ENCODE data around the gene PGD. TPM values are rescaled to one million over a fixed set of nuclear protein-coding genes. Genes with fewer than 3 reads are reported as not detected.
"Not testable (repeated sequence)": the region's sequence is repeated elsewhere in the genome, so short reads cannot be mapped to it uniquely, and the experiment has no call there.

The PGD gene
- total RNA-seq, 1 donor from 2014 or later: 63.9 TPM

- no peak for DNase-seq
Measured at GRCh38 chr1:10437052-10437451, 38.2 kb downstream of the PGD start.

- no peak for DNase-seq
Measured at GRCh38 chr1:10438677-10439163, 39.9 kb downstream of the PGD start.

GRCh38 chr1:10440305-10440704, 41.4 kb downstream of the PGD start:
- no peak for DNase-seq

GRCh38 chr1:10440794-10441193, 41.9 kb downstream of the PGD start:
- DNase-seq: no peak

DNA sequence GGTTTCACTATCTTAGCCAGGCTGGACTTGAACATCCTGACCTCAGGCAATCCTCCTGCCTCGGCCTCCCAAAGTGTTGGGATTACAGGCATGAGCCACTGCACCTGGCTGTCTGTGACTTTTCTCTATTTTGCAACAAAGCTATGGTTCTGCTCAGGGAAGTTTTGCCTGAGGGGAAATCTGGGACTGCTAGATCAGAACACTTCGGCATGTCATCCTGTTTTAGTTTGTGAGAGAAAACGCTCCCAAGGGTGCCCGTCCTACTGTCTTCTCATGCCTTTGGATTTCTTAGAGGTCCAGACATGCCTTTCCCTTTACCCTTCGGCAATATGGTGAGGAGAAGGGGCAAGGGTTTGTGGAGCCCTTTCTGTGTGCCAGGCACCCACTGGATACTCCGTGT, 45.4 kb downstream of the PGD start:
- no peak for DNase-seq

DNA sequence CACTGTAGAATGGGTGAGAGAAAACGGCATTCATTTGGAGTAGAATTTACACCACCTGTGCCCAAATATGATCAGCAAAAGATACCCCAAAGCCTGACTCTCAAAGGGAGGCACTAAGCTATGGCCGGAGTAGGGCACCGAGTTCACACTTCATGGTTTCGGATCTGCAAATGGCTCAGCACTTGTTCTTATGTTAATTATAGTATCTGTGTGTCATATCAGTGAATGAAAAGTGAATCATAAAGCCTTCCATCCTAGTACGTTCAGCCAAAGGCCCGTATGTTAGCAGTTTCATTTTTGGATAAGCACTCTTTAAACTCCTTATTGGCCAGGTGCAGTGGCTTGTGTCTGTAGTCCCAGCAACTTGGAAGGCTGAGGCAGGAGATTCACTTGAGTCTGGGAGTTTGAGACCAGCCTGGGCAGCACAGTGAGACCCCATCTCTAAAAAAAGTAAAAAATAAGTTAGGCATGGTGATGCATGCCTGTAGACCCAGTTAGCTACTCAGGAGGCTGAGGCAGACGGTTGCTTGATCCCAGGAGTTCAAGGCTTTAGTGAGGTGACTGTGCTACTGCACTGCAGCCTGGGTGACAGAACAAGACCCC, 46.0 kb downstream of the PGD start:
- no peak for DNase-seq

DNA sequence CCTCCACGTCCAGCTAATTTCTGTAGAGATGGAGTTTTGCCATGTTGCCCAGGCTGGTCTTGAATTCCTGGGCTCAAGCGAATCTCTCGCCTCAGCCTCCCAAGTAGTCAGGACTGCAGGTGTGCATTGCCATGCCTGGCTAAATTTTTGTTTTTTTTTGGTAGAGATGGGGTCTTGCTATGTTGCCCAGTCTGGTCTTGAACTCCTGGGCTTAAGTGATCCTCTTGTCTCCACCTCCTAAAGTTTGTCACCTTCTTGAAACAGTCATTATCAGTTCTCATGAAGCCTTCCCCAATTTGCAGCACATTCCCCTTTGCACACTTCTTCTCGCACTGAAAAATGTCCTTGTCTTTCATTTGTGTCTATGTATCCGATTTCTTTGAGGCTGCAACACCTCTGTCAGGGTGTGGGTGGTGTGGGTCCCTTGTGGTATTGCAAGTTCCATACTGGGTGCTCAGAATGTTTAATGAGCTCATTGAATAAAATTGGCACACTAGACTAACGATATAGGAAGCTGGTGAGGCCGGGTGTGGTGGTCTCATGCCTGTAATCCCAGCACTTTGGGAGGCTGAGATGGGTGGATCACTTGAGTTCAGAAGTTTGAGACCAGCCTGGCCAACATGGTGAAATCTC, 48.0 kb downstream of the PGD start:
- DNase-seq: no peak

- DNase-seq: no peak
Measured at GRCh38 chr1:10449751-10450150, 50.9 kb downstream of the PGD start, which contains the start of gene CORT. TSS of gene CORT (plus strand) at chr1:10450031. CDS start at chr1:10450224, 193 bp downstream.

DNA sequence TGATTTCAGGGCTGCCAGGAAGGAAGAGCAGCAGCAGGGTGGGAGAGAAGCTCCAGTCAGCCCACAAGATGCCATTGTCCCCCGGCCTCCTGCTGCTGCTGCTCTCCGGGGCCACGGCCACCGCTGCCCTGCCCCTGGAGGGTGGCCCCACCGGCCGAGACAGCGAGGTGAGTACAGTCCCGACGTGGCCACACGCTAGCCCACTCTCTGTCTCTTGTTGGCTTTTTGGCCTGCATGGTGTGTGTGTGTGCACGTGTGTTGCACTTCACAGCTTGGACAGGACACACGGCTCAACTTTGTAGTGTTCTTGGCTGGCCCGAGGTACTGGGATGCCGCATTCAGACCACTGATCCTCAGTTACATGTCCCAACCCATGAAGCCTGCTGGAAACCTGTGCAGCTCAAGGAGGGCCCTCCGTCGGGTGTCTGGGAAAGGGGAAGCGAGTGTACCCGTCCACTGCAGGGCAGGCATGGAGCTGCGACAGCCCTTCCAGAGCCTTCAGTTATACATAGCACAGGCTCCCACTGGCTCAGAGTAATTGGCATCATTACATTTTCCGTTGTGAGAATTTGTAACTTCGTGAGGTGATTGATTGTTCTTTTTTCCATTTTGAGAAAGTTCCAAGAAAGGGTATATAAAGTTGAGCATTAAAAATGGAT, 51.4 kb downstream of the PGD start:
- DNase-seq: peak; percentile 37

GRCh38 chr1:10450836-10451235, 52.0 kb downstream of the PGD start:
- DNase-seq: peak; percentile 24

- peak; percentile 43 for DNase-seq
Measured at GRCh38 chr1:10451287-10451686, 52.4 kb downstream of the PGD start.

DNA sequence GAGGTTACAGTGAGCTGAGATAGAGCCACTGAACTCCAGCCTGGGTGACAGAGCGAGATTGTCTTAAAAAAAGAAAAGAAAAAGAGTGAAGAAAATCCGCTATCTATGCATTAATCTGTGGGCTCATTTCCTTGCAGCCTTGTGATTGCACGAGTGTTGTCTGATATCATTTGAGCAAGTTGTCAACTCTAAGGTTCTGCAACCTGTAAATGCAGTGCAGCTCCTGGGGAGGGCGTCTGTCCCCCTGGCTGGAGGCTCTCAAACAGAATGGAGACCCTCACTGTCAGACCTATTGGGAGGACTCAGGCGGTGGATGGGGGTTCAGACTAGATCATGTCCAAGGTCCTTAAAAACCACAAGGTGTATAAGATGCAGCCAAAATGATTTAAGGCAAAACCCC, 57.2 kb downstream of the PGD start:
- no peak for DNase-seq

DNA sequence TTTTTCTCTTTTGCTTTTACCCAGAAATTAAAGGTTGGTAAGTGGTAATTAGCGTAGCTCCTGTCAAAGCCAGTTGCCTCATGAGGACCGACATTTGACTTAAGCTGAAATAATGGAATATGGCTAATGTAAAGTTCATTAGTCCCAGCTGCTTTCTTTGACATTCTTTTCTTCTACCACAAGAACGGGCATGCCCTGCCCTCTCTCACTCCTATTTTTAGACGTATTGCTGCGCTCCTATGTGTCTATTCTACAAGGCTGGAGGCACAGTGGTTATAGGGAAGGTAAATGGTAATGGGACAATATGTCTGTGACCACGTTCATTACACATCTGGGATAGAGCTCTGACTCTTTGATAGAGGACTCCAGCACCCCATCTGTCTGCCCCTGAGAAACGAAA, 57.8 kb downstream of the PGD start:
- DNase-seq: peak; percentile 29

GRCh38 chr1:10457462-10457861, 58.6 kb downstream of the PGD start:
- not testable (repeated sequence) for DNase-seq

DNA sequence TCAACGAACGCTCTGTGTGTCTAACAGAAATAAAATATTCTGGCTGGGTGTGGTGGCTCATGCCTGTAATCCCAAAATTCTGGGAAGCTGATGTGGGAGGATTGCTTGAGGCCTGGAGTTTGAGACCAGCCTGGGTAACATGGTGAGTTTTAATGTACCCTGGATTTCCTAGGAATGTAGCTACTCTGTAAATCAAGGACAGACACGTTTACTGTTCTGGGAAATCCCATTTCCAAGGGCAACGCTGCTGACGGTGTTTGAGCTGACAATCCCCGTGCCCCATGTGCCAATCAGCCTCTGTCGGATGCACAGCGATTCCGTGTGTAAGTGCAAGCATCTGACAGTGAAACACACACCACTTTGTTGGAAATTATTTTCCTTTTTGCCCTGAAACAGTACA, 59.0 kb downstream of the PGD start:
- no peak for DNase-seq

GRCh38 chr1:10459184-10459583, 60.3 kb downstream of the PGD start:
- DNase-seq: no peak

GRCh38 chr1:10467078-10467477, 68.2 kb downstream of the PGD start:
- DNase-seq: no peak

DNA sequence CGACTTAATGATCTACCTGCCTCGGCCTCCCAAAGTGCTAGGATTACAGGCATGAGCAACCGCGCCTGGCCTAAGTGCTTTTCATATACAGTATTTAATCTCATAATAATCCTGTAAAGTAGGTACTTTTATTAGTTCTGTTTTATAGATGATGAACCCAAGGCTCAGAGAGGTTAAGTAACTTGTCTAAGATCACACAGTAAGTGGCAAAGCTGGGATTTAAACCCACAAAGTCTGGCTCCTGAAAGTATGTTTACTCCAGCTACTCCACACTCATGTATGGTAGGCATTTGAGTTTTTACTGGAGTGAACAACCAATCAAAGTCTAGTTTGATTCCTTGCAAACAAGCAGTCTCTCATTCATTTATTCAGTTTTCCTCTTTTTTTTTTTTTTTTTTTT, 71.2 kb downstream of the PGD start:
- DNase-seq: no peak

Other genes starting within 250 kb of the PGD start
- gene KIF1B, start 188.5 kb upstream of the PGD start, total RNA-seq: 301 TPM
- gene CENPS, start 31.4 kb downstream of the PGD start, total RNA-seq: 9.5 TPM
- gene CORT, start 51.0 kb downstream of the PGD start, total RNA-seq: 0.82 TPM
- 23.5 TPM for gene DFFA, start 73.5 kb downstream of the PGD start, total RNA-seq
- gene PEX14, start 75.9 kb downstream of the PGD start, total RNA-seq: 18.0 TPM